ENCODE data around the gene PGM1. TPM values are rescaled to one million over a fixed set of nuclear protein-coding genes. Genes with fewer than 3 reads are reported as not detected.

The PGM1 gene
- total and polyA plus RNA-seq, 2 of the 13 experiments (the other 11 are each of a cell fraction or from before 2014, with no cell fraction given) = 51.6 to 105 TPM

DNA sequence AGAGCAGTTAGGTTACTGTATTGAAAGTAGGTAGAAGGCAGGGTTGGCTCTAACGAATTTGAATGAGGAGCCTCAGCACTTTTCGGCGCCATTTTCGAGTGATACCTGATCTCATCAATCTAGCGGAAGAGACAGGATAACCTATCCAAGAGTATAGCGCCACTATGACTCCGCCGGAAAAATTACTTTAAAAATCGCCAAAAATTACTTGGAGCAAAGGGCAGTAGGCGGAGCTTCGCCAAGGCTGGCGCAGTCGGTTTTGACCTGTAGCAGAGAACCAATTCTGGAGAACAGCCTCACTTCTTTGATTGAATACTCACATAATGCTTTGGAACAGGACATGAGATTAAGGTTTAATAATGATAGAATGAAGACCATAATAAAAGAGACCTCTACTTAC, 44.3 kb upstream of the PGM1 start:
- H3K79me2 ChIP-seq (ENCODE audit: insufficient read depth, low read length) = no peaks in the 10 kb centered on the region
- no peaks in the 10 kb centered on the region for H4K20me1 ChIP-seq (ENCODE audit: insufficient read depth, low read length)
- no peaks in the 10 kb centered on the region for H3K27me3 ChIP-seq (ENCODE audit: control insufficient read depth in 1 of 2, insufficient read depth in 2 of 2, low read length in 2 of 2)
- H3K9ac ChIP-seq (ENCODE audit: insufficient read depth, low read depth, low read length) = no peak overlapping the region
- no peak overlapping the region for H3K4me2 ChIP-seq (ENCODE audit: low read depth, low read length)
- in situ Hi-C loops (cut with HindIII; ENCODE audit: extremely low pct_ligation_motif_present, low pct_unique_long_range_greater_than_20kb) = loop anchor here (25.0 kb wide), 1 partner anchor 537 kb away; no protein-coding TSS in a partner anchor
- no peak overlapping the region for H3K27ac ChIP-seq (ENCODE audit: extremely low read length, insufficient read depth, low read length)
- ChIA-PET POLR2A (no interaction called here), CTCF (ENCODE audit: low intra/inter-chr PET ratio, low total read pairs) (no interaction called here)
- intact Hi-C loops (cut with micrococcal nuclease; ENCODE audit: unreplicated experiment) = no loop called here
- FAIRE-seq (no peak), ATAC-seq (no peak), DNase-seq (ENCODE audit: low spot score) (no peak)
- H3K4me3 ChIP-seq (replicated peaks in 1 of 3; ENCODE audit: insufficient read depth in 1 of 3, low read depth in 2 of 3, low read length in 3 of 3) = no peak overlapping the region
- TF ChIP-seq HNRNPLL (IDR thresholded peaks at IDR 0.05; ENCODE audit: low read depth, low read length, poor library complexity, severe bottlenecking) (no peak), TBX3 (IDR thresholded peaks at IDR 0.05; ENCODE audit: borderline replicate concordance) (no peak), PLSCR1 (CRISPR knock-in tag; IDR thresholded peaks at IDR 0.05; ENCODE audit: borderline replicate concordance) (no peak), JDP2 (CRISPR knock-in tag; IDR thresholded peaks at IDR 0.05; ENCODE audit: borderline replicate concordance) (no peak), BORCS8-MEF2B (CRISPR knock-in tag; IDR thresholded peaks at IDR 0.05) (no peak), ZNF263 (CRISPR knock-in tag; IDR thresholded peaks at IDR 0.05) (no peak), EED (CRISPR knock-in tag; IDR thresholded peaks at IDR 0.05) (no peak), ZNF180 (CRISPR knock-in tag; IDR thresholded peaks at IDR 0.05; ENCODE audit: borderline replicate concordance, low read depth) (no peak), MBD4 (IDR thresholded peaks at IDR 0.05; ENCODE audit: borderline replicate concordance, low read length) (no peak), MEIS1 (CRISPR knock-in tag; IDR thresholded peaks at IDR 0.05; ENCODE audit: borderline replicate concordance) (no peak), GFI1 (CRISPR knock-in tag; IDR thresholded peaks at IDR 0.05; ENCODE audit: borderline replicate concordance) (no peak)
- H3K9me3 ChIP-seq (ENCODE audit: low read length) = no peaks in the 10 kb centered on the region
- H3K4me1 ChIP-seq (ENCODE audit: insufficient read depth, low read length) = no peaks in the 10 kb centered on the region
- no TSS peak for BruUV-seq (replicated peaks)
- no peaks in the 10 kb centered on the region for H3K36me3 ChIP-seq (replicated peaks in 1 of 2; ENCODE audit: control insufficient read depth in 1 of 2, insufficient read depth in 2 of 2, low read length in 2 of 2)
- WGBS (ENCODE audit: low lambda C conversion rate) = 96% methylated on average over 13 of the region's 13 CpGs
- no peak overlapping the region for H2AFZ ChIP-seq (ENCODE audit: low read length)

All from HepG2 (cell line).